H54 (cell line): ENCODE measurements around the gene PTK6.

Source experiments
- DNase-seq: peaks from one replicate; pipeline ENCODE4 v3.0.0; 2011; ENCODE audit warnings: low spot score, mixed read lengths; ENCODE audit not compliant: insufficient read length
- FAIRE-seq: peaks from 3 replicates; lab custom pipeline; 2011; peaks lifted over from hg19 to GRCh38; lab: Jason Lieb, UNC
- POLR2A ChIP-seq: IDR thresholded peaks from 2 replicates; pipeline ENCODE4 v1.6.1; 2011; ENCODE audit warnings: low read depth, mild to moderate bottlenecking, low read length

PTK6 gene

DNA sequence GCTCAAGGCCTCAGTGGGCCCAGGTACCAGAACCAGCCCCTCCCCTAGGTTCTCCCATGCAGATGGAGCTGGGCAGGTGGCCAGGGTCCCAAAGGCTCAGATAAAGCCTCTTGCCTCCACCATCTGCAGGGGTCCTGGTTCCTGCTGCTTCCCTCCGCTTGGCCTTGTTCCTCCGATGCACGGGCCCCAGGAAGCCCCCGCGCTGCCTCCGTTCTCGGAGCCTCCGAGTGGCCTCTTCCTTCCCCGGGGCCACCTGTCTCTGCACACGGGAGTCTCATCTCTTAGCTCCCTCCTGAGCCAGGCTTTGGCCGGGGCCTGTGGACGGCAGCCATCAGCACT, 1.9 kb upstream of the PTK6 start:
- DNase-seq: no peak
- no peak for TF ChIP-seq POLR2A
- FAIRE-seq: no peak

DNA sequence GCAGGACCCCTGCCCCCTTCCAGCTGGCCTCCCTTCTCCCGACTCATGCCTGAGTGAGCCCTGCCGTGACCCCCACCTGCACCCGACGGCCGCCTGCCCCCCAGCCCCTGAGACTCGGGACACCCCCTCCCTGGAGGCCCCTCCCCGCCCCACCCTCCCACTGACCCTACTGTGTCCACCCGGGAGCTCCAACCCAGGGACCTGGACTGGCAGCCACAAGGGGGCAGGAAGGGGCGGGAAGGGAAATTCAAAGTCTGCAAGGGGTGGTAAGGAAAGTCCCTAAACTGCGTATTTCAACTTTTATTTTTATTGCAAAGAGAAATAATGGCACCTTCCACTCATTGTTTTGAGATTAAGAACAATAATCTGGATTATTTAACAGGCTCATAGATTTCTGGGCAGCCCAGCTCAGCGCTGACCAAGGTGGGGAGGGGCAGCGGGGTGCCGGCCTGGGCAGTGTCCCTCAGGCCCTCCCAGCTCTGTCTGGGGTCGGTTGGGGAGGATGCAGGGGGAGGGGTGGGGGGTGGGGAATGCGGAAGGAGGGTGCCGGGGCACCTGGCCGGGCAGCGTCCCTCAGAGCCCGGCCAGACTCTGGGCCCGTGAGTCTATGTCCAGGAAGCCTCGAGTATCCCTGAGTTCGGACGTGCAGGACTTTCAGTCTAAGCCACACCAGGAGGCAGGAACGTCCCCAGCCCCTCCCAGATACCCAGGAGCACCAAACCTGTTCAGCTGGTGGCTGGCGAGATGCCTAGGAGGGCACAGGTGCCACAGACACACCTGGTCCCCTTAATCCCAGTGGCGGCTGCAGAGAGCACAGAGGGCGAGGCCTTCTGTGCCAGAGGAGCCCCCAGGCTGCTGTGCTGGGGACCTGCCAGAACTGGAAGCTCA, 1.3 kb upstream of the PTK6 start:
- peak; percentile 94 for DNase-seq
- TF ChIP-seq POLR2A: no peak
- FAIRE-seq: no peak

DNA sequence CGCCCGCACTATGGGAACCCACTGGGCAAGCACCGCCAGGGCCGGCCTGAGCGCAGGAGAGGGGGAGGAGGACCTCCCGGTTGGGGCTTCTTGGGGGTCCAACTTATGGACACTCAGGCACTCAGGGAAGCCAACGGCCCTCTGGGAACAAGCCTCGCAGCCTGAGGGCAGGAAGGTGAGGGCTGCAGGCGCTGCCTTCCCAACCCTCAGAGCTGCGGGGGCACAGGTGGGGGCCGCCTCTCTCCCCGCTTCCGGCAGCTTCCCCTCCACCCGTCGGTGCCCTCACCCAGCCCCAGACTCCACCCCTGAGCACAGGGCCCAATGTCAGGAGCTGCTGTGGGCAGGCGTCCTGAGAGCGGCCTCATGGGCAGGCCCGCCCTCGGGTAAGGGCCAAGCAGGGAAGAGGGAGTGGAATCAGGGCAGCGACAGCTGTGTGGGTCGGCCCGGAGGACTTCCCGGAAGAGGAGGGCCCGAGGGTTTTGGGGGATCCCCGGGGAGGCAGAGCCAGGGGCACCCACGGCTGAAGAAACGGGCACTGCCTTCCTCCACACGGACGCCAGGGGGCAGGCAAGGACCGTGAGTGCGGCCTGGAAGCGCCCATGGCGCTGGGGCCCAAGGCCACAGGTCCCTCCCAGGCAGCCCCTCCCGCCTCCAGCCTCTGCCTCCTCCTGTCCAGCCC, 488 bp upstream of the PTK6 start:
- FAIRE-seq (peak; percentile 87), DNase-seq (peak; percentile 99)
- peak; percentile 39; the same call in 1 of the 2 replicates for TF ChIP-seq POLR2A

DNA sequence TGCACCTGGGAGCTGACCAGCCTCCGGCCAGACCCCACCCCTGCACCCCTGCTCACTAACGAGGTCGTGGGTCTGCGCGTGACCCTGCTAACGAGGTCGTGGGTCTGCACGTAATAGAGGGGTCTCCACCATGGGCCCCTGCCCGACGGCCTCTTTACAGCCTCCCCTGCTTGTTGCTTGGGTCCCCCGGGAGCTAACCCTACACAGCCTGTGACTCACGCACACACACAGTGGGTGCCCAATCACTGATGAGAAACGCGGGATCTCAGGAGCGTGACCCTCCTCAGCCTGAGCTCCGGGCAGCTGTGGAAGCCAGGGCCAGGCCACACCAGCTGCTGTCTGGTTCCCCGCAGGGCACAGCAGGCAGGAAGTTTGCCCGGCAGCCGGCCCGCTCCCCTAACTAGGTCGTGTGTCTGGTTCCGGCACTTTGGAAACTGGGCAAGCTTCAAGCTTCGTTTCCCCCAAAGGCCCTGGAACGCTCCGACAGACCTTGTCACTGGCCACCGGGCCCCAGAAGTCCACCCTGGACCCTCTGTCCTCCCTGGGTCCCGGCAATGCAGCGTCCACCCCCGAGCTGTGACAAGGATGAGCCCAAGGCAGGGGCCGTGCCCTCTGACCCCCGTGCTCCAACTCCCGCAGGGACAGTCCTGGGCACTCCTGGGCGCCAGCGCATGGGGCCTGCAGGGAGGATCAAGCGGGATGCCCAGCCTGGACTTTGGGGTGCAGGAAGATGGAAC, 767 bp downstream of the PTK6 start:
- DNase-seq (no peak), FAIRE-seq (no peak)
- no peak for TF ChIP-seq POLR2A

DNA sequence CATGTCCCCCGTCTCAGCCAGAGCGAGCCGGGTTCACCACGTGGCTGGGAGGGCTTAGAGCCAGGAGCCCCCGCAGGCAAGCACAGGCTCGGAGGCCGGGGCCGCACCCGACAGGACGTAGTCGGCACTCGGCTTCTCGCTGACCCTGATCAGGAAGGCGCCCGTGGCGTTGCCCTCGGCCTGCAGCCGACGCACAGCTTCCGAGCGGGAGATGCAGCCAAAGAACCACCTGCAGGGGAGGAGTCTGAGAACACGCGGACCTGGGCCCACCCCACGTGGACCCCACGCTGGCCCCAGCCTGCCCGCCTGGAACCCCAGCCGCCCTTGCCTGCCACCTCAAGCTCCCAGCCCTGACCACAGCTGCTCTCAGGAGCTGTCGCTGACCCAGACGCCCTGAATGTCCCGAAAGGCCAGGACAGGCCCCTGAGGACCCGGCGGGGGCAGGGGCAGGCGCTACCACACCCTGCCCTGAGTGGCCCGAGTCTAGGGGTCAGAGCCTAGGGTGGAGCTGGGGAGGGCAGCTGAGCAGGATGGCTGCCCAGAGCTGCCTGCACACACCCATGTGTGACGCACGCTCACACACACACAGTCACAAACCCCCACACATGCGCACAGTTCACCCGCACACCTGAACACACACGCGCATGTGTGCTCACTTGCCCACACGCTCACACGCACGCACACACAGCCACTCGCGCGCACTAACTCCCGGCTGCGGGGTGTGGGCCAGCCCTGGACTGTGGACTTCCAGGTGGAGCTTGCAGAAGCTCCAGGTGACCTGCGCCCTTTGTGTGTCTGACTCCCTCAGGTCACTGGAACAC, 2.1 kb downstream of the PTK6 start:
- DNase-seq (no peak), FAIRE-seq (no peak)
- TF ChIP-seq POLR2A: no peak

DNA sequence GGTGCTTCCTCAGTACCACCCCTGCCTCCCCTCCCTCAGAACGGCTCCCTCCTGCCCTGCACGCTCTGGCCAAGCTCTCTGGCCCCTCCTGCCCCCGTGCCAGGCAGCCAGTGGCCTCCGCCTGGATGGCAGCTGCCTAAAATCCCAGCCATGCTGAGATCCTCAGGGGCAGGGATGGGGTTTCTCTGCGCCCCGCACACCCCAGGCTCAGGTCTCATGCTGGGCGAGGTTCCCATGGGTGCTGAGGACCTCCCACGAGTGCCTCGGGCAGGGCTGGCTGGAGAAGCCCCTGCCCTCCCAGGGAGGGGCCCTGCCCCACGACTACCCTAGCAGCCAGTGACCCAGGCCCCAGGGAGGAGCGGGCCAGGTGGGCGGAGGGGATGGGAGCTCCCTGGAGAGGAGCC, 2.7 kb downstream of the PTK6 start:
- FAIRE-seq (no peak), DNase-seq (no peak)
- no peak for TF ChIP-seq POLR2A

DNA sequence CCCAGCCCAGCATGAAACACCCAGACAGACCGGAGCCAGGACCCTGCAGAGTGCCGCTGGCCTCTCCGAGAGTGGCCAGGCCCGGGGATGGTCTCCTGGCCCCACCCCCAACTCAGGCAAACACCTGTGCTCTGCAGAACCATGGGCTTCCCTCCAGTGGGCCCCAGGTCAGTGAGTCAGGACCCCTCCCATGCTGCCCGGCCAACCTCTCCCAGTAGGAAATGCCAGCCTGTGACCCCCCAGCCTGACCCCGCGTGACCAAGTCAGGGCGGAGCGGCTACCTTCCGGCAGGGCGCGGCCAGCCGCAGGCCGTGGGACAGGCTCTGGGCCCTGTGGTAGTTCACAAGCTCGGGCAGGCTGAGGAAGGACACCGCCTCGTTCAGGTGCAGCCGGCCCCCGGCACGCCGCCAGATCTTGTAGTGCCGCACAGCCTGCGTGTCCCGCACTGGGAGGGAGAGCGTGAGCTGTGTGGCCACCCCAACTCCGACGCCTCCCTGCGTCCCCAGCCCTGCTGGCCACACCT, 3.2 kb downstream of the PTK6 start:
- no peak for DNase-seq
- no peak for FAIRE-seq
- TF ChIP-seq POLR2A: no peak

DNA sequence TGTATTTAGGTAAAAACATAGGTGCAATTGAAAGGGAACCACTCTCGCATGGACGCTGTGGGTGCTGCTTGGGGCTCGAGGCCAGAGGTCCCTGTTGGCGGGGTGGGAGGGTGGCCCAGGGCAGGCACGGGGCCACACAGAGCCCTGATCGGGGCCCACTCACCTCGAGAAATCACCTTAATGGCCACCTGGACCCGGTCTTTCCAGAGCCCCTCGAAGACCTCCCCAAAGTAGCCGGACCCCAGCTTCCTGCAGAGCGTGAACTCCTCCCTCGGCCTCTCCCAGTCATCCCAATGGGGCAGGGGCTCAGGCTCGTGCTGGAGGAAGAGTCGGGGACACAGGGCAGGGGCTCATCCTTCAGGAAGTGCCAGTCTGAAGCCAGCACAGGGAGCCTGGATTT, 3.8 kb downstream of the PTK6 start:
- TF ChIP-seq POLR2A: no peak
- FAIRE-seq (no peak), DNase-seq (no peak)

DNA sequence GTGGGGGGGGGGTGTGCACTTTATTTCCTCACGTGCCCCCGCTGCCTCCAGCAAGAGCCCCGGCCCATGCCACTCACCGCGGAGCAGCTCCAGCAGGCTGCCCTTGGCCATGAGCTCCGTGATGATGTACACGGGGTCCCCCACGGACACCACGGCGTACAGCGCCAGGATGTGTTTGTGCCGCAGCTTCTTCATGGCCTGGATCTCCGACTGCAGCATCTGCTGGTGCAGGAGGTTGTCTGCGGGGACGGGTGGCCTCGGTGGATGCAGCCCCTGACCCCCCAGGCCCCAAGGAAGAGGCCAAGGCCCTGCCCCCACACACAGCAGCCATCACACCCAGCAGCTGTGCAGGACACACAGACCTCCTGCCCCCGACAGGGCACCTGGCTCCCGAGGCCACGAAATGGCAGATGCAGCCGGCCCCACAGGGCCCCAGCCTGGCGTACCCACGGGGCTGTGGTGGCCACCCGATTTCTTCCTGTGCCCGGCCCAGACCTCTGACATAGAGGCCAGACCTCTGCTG, 4.7 kb downstream of the PTK6 start:
- no peak for TF ChIP-seq POLR2A
- FAIRE-seq (no peak), DNase-seq (no peak)

DNA sequence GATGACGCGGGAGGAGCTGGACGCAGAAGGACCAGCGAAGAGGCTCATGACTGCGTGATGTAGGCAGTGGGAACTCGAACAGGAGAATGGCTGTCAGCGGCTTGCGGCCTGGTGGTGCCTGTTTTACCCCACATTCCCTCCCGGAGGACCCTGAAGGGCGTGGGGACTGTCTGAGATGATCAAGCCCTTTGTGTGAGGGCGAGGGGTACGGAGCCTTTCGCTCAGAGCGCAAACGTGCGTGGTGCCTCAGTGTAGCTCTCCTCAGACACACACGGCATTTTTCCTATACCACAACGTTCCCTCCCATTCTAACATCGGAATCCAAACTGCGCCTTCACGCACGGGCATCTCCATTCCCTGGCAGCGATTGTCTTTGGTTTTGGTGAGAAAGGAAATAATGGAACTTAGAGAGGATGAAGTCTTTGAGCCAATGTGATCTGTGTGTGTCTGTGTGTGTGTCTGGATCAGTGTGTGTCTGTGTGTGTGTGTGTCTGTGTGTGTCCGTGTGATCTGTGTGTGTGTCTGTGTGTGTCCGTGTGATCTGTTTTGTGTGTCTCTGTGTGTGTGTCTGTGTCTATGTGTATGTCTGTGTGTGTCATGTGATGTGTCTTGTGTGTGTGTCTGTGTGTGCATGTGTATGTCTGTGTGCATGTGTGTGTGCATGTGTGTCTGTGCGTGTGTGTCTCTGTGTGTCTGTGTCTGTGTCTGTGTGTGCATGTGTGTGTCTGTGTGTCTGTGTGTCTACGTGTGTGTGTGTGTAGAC, 5.3 kb downstream of the PTK6 start:
- no peak for TF ChIP-seq POLR2A
- FAIRE-seq (no peak), DNase-seq (no peak)

DNA sequence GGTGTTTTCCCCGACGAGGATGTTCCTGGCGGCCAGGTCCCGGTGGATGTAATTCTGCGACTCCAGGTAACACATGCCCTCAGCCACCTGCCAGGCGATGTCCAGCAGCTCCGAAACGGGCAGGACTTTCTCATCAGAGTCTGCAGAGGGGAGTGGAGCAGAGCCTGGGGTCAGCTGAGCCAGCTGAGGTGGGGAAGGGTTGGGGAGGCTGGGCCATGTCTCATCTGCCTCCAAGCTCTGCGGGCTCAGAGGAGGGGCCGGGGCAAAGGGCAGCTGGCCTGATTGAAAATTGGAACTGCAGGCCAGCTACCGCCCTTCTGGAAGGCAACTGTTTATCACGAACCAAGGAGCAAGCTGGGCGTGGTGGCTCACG, 6.4 kb downstream of the PTK6 start:
- DNase-seq: no peak
- no peak for FAIRE-seq
- no peak for TF ChIP-seq POLR2A

DNA sequence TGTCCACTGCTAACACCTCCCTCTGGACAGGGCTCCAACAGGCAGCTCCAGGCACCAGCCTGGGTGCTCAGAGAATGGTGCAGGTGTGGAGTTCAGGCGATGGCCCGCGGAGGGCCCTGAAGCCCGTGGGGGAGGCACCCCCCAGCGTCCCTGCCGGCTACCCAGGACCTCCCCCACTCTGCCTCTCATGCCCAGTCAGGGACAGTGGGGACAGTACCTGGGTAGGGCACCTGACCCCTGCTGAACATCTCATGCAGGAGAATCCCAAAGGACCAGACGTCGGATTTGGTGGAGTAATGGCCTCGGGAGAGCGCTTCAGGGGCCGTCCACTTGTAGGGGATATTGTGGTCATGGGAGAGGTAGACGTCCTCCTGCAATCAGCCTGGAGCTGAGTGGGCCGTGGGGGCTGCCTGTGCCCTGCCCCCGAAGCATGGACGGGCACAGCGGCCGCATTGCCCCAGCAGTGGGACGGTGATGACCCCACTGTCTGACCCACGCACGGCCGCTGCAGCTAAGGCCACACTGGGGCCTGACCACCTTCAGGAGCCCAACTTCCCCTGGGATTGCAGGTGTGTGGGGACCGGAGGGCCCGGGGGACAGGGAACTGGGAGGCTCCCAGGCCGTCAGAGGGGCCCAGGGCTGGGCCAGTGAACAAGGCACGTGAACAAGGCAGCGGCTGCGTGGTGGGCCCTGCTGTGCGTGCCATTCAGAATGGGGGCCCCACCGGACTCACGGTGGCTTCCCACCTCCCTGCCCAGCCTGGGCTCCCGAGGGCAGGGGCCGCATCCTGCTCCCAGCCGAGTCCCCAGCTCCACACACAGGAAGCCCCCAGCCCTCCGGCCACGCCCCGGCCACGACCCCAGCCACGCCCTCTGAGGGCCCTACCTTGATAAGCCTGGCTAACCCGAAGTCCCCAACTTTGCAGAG, 7.1 kb downstream of the PTK6 start:
- FAIRE-seq: no peak

More for the DNA sequence above, 7.1 kb downstream of the PTK6 start:
- no peak for DNase-seq
- TF ChIP-seq POLR2A: no peak
